ENCODE data around the gene MAPKAP1.

The MAPKAP1 gene

GRCh38 chr9:125430161-125431011 is 276.6 kb downstream of the MAPKAP1 start:
- Histone ChIP-seq H3K27me3 (ENCODE audit: low read depth, low read length) (no peaks in the 10 kb centered on the region), H3K4me3 (ENCODE audit: low read depth in 1 of 2, low read length in 2 of 2) (no peak overlapping the region), H3K4me1 (ENCODE audit: control insufficient read depth in 1 of 2, insufficient read depth in 2 of 2, low read length in 2 of 2) (no peaks in the 10 kb centered on the region), H3K9me3 (ENCODE audit: control insufficient read depth in 1 of 2, low read length in 2 of 2) (no peaks in the 10 kb centered on the region), H3K36me3 (ENCODE audit: control insufficient read depth in 1 of 2, insufficient read depth in 2 of 2, low read length in 2 of 2) (no peaks in the 10 kb centered on the region), H3K27ac (ENCODE audit: low read length) (no peak overlapping the region)

- Histone ChIP-seq H3K4me3 (ENCODE audit: low read depth in 1 of 2, low read length in 2 of 2) (no peak overlapping the region), H3K36me3 (ENCODE audit: control insufficient read depth in 1 of 2, insufficient read depth in 2 of 2, low read length in 2 of 2) (no peaks in the 10 kb centered on the region), H3K27me3 (ENCODE audit: low read depth, low read length) (no peaks in the 10 kb centered on the region), H3K27ac (ENCODE audit: low read length) (no peak overlapping the region), H3K9me3 (ENCODE audit: control insufficient read depth in 1 of 2, low read length in 2 of 2) (no peaks in the 10 kb centered on the region), H3K4me1 (ENCODE audit: control insufficient read depth in 1 of 2, insufficient read depth in 2 of 2, low read length in 2 of 2) (no peaks in the 10 kb centered on the region)
Measured at GRCh38 chr9:125429476-125430160, 277.4 kb downstream of the MAPKAP1 start.

- H3K27ac ChIP-seq (ENCODE audit: low read length) = no peak overlapping the region
- no peak overlapping the region for H3K4me3 ChIP-seq (ENCODE audit: low read depth in 1 of 2, low read length in 2 of 2)
- no peaks in the 10 kb centered on the region for H3K4me1 ChIP-seq (ENCODE audit: control insufficient read depth in 1 of 2, insufficient read depth in 2 of 2, low read length in 2 of 2)
- H3K9me3 ChIP-seq (ENCODE audit: control insufficient read depth in 1 of 2, low read length in 2 of 2) = no peaks in the 10 kb centered on the region
- H3K27me3 ChIP-seq (ENCODE audit: low read depth, low read length) = no peaks in the 10 kb centered on the region
- H3K36me3 ChIP-seq (ENCODE audit: control insufficient read depth in 1 of 2, insufficient read depth in 2 of 2, low read length in 2 of 2) = no peaks in the 10 kb centered on the region
Measured at GRCh38 chr9:125428902-125429467, 278.0 kb downstream of the MAPKAP1 start.

GRCh38 chr9:125428060-125428901 is 278.7 kb downstream of the MAPKAP1 start:
- no peaks in the 10 kb centered on the region for H3K4me1 ChIP-seq (ENCODE audit: control insufficient read depth in 1 of 2, insufficient read depth in 2 of 2, low read length in 2 of 2)
- no peaks in the 10 kb centered on the region for H3K27me3 ChIP-seq (ENCODE audit: low read depth, low read length)
- H3K27ac ChIP-seq (ENCODE audit: low read length) = no peak overlapping the region
- no peaks in the 10 kb centered on the region for H3K9me3 ChIP-seq (ENCODE audit: control insufficient read depth in 1 of 2, low read length in 2 of 2)
- H3K4me3 ChIP-seq (ENCODE audit: low read depth in 1 of 2, low read length in 2 of 2) = no peak overlapping the region
- H3K36me3 ChIP-seq (ENCODE audit: control insufficient read depth in 1 of 2, insufficient read depth in 2 of 2, low read length in 2 of 2) = no peaks in the 10 kb centered on the region

GRCh38 chr9:125427556-125427955 is 279.5 kb downstream of the MAPKAP1 start:
- Histone ChIP-seq H3K27me3 (ENCODE audit: low read depth, low read length) (no peaks in the 10 kb centered on the region), H3K4me3 (ENCODE audit: low read depth in 1 of 2, low read length in 2 of 2) (no peak overlapping the region), H3K27ac (ENCODE audit: low read length) (no peak overlapping the region), H3K4me1 (ENCODE audit: control insufficient read depth in 1 of 2, insufficient read depth in 2 of 2, low read length in 2 of 2) (no peaks in the 10 kb centered on the region), H3K9me3 (ENCODE audit: control insufficient read depth in 1 of 2, low read length in 2 of 2) (no peaks in the 10 kb centered on the region), H3K36me3 (ENCODE audit: control insufficient read depth in 1 of 2, insufficient read depth in 2 of 2, low read length in 2 of 2) (no peaks in the 10 kb centered on the region)

- H3K36me3 ChIP-seq (ENCODE audit: control insufficient read depth in 1 of 2, insufficient read depth in 2 of 2, low read length in 2 of 2) = no peaks in the 10 kb centered on the region
- no peak overlapping the region for H3K27ac ChIP-seq (ENCODE audit: low read length)
- no peak overlapping the region for H3K4me3 ChIP-seq (ENCODE audit: low read depth in 1 of 2, low read length in 2 of 2)
- no peaks in the 10 kb centered on the region for H3K9me3 ChIP-seq (ENCODE audit: control insufficient read depth in 1 of 2, low read length in 2 of 2)
- H3K27me3 ChIP-seq (ENCODE audit: low read depth, low read length) = no peaks in the 10 kb centered on the region
- H3K4me1 ChIP-seq (ENCODE audit: control insufficient read depth in 1 of 2, insufficient read depth in 2 of 2, low read length in 2 of 2) = no peaks in the 10 kb centered on the region
Measured at GRCh38 chr9:125426926-125427325, 280.1 kb downstream of the MAPKAP1 start.

- no peaks in the 10 kb centered on the region for H3K36me3 ChIP-seq (ENCODE audit: control insufficient read depth in 1 of 2, insufficient read depth in 2 of 2, low read length in 2 of 2)
- no peak overlapping the region for H3K4me3 ChIP-seq (ENCODE audit: low read depth in 1 of 2, low read length in 2 of 2)
- no peaks in the 10 kb centered on the region for H3K9me3 ChIP-seq (ENCODE audit: control insufficient read depth in 1 of 2, low read length in 2 of 2)
- no peaks in the 10 kb centered on the region for H3K27me3 ChIP-seq (ENCODE audit: low read depth, low read length)
- H3K4me1 ChIP-seq (ENCODE audit: control insufficient read depth in 1 of 2, insufficient read depth in 2 of 2, low read length in 2 of 2) = no peaks in the 10 kb centered on the region
- no peak overlapping the region for H3K27ac ChIP-seq (ENCODE audit: low read length)
Measured at GRCh38 chr9:125425901-125426515, 281.0 kb downstream of the MAPKAP1 start.

- no peak overlapping the region for H3K4me3 ChIP-seq (ENCODE audit: low read depth in 1 of 2, low read length in 2 of 2)
- no peaks in the 10 kb centered on the region for H3K27me3 ChIP-seq (ENCODE audit: low read depth, low read length)
- H3K36me3 ChIP-seq (ENCODE audit: control insufficient read depth in 1 of 2, insufficient read depth in 2 of 2, low read length in 2 of 2) = no peaks in the 10 kb centered on the region
- H3K4me1 ChIP-seq (ENCODE audit: control insufficient read depth in 1 of 2, insufficient read depth in 2 of 2, low read length in 2 of 2) = no peaks in the 10 kb centered on the region
- no peak overlapping the region for H3K27ac ChIP-seq (ENCODE audit: low read length)
- no peaks in the 10 kb centered on the region for H3K9me3 ChIP-seq (ENCODE audit: control insufficient read depth in 1 of 2, low read length in 2 of 2)
Measured at GRCh38 chr9:125425170-125425897, 281.7 kb downstream of the MAPKAP1 start.

- Histone ChIP-seq H3K27me3 (ENCODE audit: low read depth, low read length) (no peaks in the 10 kb centered on the region), H3K4me1 (ENCODE audit: control insufficient read depth in 1 of 2, insufficient read depth in 2 of 2, low read length in 2 of 2) (no peaks in the 10 kb centered on the region), H3K27ac (ENCODE audit: low read length) (no peak overlapping the region), H3K9me3 (ENCODE audit: control insufficient read depth in 1 of 2, low read length in 2 of 2) (no peaks in the 10 kb centered on the region), H3K4me3 (ENCODE audit: low read depth in 1 of 2, low read length in 2 of 2) (no peak overlapping the region), H3K36me3 (ENCODE audit: control insufficient read depth in 1 of 2, insufficient read depth in 2 of 2, low read length in 2 of 2) (no peaks in the 10 kb centered on the region)
Measured at GRCh38 chr9:125423964-125424363, 283.0 kb downstream of the MAPKAP1 start.

- Histone ChIP-seq H3K9me3 (ENCODE audit: control insufficient read depth in 1 of 2, low read length in 2 of 2) (no peaks in the 10 kb centered on the region), H3K27ac (ENCODE audit: low read length) (no peak overlapping the region), H3K4me1 (ENCODE audit: control insufficient read depth in 1 of 2, insufficient read depth in 2 of 2, low read length in 2 of 2) (no peaks in the 10 kb centered on the region), H3K4me3 (ENCODE audit: low read depth in 1 of 2, low read length in 2 of 2) (no peak overlapping the region), H3K27me3 (ENCODE audit: low read depth, low read length) (no peaks in the 10 kb centered on the region), H3K36me3 (ENCODE audit: control insufficient read depth in 1 of 2, insufficient read depth in 2 of 2, low read length in 2 of 2) (no peaks in the 10 kb centered on the region)
Measured at GRCh38 chr9:125422853-125423252, 284.2 kb downstream of the MAPKAP1 start.
